Activated naive CD4-positive, alpha-beta T cell treated with anti-CD3 and anti-CD28 coated beads, Interleukin-2, amount 50 U/mL, for 72 hours (primary cell): Measurements from ENCODE around the gene TUNAR. TPM values are rescaled to one million over a fixed set of nuclear protein-coding genes. Genes with fewer than 3 reads are reported as not detected.

Source experiments
- ATAC-seq, 2 donors: fragments of 150-1000 bp; cut with Tn5 transposase; 2 replicates each; pipeline ENCODE4 v1.10.0; 2021; ENCODE audit warnings: mild to moderate bottlenecking in 2 of 2, moderate library complexity in 2 of 2
- DNase-seq, 2 donors: peaks; one replicate each; pipeline ENCODE4 v3.0.0; 2021 to 2022; ENCODE audit warnings: low spot score in 2 of 2
- H3K27ac Mint-ChIP-seq, 2 donors: one replicate each; pipeline ENCODE4 v1.8.0; 2022; ENCODE audit warnings: mild to moderate bottlenecking in 2 of 2, mixed read lengths in 2 of 2
- H3K36me3 Mint-ChIP-seq, 2 donors: one replicate each; pipeline ENCODE4 v1.8.0; 2022; ENCODE audit warnings: mixed read lengths in 2 of 2
- H3K9me3 Mint-ChIP-seq, 2 donors: one replicate each; pipeline ENCODE4 v1.8.0; 2022; ENCODE audit warnings: mixed read lengths in 2 of 2
- total RNA-seq, 2 donors: library from RNA; stranded (reverse); gene quantifications; one replicate each; pipeline ENCODE4 v1.2.3, GENCODE V29; 2022

TUNAR gene
- total RNA-seq, 2 donors from 2014 or later: not detected

DNA sequence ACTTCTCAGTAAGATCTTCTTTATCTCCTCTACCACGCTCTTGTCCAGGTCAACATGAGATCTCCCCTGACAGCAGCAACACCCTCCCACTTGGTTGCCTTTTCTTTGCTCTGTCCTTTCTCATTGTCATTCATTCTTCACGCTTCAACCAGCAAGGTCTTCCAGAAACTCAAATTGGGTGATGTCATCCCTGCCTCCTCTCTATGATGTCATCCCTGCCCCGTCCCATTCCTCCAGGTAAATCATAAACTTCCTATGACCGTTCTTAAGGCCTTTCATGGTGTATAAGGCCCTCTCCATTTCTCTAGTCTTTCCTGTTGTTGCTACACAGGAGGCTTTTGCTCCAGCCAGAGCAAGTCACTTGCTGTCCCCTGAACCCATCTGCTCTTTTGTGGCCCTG is 17.7 kb upstream of the TUNAR start:
- H3K36me3 Mint-ChIP-seq: no peaks in the 10 kb centered on the region
- ATAC-seq (no peak), DNase-seq (no peak)
- no peaks in the 10 kb centered on the region for H3K9me3 Mint-ChIP-seq
- H3K27ac Mint-ChIP-seq: no peak overlapping the region

DNA sequence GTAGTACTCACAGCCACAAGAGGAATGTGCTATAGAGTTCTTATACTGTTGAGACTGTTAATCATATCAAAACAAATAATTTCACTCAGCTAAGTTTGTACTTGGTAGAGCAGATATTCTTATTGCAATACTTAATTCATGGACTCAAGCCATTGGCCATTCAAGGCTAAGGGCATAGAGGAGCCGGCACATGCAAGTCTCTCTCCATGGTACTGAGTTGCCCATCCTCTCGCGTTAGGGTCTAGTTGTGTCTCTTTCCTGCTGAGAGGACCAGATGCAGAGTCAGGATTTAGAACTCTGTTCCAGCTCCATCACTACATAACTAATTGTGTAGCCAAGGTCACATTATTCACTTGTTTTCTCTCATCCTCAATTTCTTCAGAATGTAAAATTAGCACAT is 14.4 kb upstream of the TUNAR start:
- Mint-ChIP-seq H3K27ac (no peak overlapping the region), H3K36me3 (no peaks in the 10 kb centered on the region), H3K9me3 (no peaks in the 10 kb centered on the region)
- DNase-seq (no peak), ATAC-seq (no peak)

DNA sequence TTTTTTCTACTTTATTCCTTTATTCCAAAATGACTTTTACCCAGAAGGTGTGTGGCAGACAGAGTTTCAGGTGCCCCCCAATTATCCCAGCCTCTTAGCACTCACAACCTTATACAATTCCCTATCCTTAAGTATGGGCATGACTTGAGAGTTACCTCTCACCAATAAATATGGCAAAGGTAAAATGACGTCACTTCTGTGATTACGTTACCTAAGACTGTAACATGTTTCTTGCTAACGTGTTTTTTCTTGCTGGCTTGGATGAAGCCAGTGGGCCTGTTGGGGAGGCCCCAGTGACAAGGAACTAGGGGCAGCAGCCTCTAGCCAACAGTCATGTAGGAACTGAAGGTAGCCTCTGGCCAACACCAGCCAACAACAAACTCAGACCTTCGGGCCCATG is 13.3 kb upstream of the TUNAR start:
- Mint-ChIP-seq H3K9me3 (no peaks in the 10 kb centered on the region), H3K27ac (no peak overlapping the region), H3K36me3 (no peaks in the 10 kb centered on the region)
- ATAC-seq (no peak), DNase-seq (no peak)

DNA sequence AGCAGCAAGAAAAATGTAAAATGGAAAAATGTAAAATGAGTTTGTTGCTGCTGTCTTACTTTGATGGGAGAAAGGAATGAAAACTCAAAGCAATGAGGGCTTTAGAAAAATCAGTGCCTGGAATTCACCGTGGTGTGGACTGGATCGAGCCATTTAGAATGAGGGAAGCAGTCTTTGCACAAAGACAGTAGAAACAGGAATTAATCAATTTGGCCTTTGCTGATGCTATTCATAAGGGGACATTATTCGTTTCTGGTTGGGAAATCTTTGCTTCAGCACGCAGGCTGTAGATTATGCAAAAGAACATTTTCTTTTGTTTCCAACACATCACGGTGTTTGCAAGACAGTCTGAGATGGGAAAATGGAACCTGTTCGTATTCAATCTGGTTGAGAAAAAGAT is 6.9 kb upstream of the TUNAR start:
- no peak for DNase-seq
- Mint-ChIP-seq H3K9me3 (no peaks in the 10 kb centered on the region), H3K36me3 (no peaks in the 10 kb centered on the region), H3K27ac (no peak overlapping the region)
- ATAC-seq: no peak

DNA sequence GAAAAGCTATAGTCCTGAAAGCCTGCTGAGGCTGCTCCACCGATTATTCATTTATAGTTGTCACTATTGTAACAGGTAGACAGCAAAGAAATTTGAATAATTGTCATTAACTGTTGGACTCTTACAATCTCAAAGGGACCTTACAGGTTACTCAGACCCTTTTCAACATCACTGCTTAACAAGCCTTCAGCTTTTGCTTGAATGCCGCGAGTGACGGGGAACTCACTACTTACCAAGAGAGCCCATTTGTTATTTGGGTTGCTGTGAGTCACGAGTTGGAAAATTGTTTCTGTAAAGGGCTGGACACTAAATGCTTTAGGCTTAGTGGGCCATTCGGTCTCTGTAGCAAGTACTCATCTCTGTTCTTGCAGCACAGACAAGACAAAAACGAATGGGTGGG is 5.9 kb upstream of the TUNAR start:
- ATAC-seq (no peak), DNase-seq (no peak)
- Mint-ChIP-seq H3K36me3 (no peaks in the 10 kb centered on the region), H3K9me3 (no peaks in the 10 kb centered on the region), H3K27ac (no peak overlapping the region)

DNA sequence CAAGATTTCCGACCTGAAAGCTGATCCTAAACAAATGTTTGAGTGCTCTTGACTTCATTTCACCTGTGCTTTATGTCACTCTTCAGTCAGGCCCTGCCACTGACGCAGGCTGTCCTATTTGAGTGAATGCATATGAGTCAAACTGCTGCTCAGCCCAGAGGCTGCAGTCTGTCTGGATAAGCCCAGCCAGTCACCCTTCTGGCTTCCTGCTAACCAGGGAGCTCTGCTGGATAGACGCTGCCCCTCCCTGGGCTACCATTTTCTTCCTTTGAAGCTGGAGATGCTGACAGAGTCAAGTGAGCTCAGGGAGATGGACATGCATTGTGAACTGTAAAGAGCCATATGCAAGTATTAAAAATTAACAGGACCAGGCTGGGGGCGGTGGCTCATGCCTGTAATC is 5.1 kb upstream of the TUNAR start:
- no peak overlapping the region for H3K27ac Mint-ChIP-seq
- ATAC-seq (no peak), DNase-seq (no peak)
- no peaks in the 10 kb centered on the region for H3K9me3 Mint-ChIP-seq
- H3K36me3 Mint-ChIP-seq: no peaks in the 10 kb centered on the region

DNA sequence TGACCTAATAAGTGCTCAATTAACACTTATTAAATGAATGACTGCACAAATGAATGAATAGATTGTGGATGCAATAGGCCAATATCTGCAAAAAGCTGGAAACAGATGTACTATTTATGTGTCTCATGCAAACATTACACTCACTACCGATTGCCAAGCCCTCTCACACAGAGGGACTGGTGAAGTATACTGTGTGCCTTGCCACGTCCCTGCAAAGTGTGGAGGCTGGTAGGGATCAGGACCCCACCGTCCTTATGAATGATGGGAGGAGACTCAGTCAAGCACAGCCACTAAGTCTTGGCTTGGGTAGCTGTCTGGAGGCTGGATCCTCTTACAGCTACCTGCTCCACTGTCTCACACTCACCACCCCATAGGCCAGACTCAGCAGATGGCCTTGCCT is 3.9 kb upstream of the TUNAR start:
- Mint-ChIP-seq H3K27ac (no peak overlapping the region), H3K9me3 (no peaks in the 10 kb centered on the region), H3K36me3 (peaks cover 0 to 6% of the 10 kb centered on the region in 2 donors)
- DNase-seq (no peak), ATAC-seq (no peak)

DNA sequence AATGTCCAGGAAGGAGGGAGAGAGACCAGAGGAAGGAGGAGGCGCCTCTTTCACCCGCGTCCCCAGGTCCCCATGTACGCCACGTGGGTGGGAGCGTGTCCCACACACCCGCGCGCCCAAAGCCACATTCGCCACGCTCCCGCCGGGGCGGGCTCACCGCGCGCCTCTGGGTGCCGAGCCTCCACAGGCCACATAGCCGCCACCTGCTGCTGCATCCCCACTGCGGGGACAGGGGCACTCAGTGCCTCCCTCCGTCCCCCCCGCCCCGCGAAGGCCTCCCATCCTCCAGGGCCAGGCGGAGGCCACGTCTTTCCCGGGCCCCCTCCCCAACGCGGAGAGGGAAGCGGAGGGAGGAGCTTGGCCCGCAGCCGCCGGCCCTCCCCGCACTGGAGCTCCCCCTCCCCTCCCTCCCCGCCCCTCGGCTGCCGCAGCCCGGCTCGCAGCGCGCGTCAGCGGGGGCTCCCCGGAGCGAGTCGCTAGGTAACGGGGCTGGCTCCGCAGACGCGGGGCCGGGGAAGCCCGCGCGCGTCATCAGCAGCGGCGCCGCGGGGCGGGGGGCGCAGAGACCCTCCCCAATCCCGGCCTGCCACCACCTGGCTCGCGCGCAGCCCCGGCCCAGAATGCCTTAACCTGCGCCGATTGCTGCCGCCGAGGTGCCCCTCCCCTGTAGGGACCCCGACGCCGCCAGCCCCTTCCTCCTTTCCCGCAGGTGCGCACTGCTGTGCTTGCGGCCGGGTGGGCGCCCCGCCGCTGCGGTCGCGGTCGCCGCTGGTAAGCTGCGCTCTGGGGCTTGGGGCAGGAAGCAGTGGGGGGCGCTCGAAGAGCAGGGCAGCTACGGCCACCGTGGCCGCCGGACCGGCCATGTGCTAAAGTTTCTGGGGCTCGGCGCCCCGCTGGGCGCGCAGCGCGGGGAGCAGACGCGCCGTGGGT is 536 bp upstream of the TUNAR start:
- Mint-ChIP-seq H3K9me3 (no peaks in the 10 kb centered on the region), H3K36me3 (peaks cover 0 to 7% of the 10 kb centered on the region in 2 donors), H3K27ac (no peak overlapping the region)
- ATAC-seq (peak in 1 of 2 donors; percentile 16), DNase-seq (no peak)

DNA sequence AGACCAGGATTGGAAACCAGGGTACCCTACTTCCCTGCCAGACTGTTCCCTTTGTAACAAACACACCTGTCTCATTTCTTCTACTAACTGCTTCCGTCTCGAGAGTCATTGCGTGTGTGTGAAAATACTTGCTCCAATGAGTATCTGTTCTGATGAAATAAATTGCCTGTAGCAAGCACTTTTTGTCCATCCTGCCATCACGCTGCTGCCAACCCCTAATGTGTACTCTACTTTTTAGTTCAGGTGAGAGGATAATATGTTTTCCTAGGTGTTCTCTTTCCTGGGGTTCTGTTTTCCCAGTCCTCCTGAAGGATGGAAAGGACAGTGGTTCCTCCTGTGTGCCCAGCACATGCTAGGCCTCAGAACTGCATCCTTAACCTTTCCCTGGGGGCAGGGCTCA is 1.0 kb downstream of the TUNAR start:
- no peak overlapping the region for H3K27ac Mint-ChIP-seq
- ATAC-seq: no peak
- no peak for DNase-seq
- H3K9me3 Mint-ChIP-seq: no peaks in the 10 kb centered on the region
- peaks cover 0 to 7% of the 10 kb centered on the region in 2 donors for H3K36me3 Mint-ChIP-seq

DNA sequence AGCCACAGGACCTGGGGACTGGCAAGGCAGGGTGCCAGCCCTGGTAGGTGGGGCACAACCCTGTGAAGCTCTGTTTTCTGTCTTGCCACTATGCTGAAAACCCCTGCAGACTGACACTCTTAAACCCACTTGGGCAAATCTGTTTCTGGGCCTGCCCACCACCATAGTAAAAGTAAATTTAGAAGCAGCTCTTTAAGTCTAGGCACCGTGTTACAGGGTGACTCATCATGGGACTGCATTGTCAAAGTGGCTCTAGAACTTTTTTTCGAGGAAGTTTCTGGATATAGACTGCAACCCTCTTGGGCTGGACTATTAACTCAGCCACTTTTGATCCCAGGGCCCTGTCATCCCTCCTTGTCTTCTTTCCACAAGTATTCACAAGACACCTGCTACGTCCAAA is 7.7 kb downstream of the TUNAR start:
- Mint-ChIP-seq H3K9me3 (no peaks in the 10 kb centered on the region), H3K27ac (peak overlapping the region in 1 of 2 donors; percentile 81), H3K36me3 (no peaks in the 10 kb centered on the region)
- DNase-seq (no peak), ATAC-seq (no peak)

DNA sequence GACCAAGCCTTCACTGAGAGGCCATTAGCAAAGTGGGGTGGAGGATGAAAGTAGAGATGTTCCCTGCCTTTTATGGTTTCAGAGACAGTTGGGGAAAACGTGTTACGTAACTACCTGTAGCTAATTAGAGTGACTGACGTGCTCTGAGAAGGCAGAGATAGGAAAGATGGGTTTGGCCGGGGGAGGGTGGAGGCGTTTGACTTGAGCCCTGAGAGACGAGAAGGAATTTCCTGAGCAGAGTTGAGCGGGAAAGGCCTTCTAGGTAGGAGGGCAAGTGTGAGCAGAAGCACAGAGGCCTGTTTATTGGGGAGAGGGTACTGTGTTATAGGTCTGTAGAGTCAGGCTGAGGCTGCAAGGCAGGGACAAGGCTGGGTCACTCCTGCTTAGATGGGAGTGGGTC is 8.6 kb downstream of the TUNAR start:
- Mint-ChIP-seq H3K27ac (no peak overlapping the region), H3K9me3 (no peaks in the 10 kb centered on the region), H3K36me3 (no peaks in the 10 kb centered on the region)
- ATAC-seq (no peak), DNase-seq (no peak)

DNA sequence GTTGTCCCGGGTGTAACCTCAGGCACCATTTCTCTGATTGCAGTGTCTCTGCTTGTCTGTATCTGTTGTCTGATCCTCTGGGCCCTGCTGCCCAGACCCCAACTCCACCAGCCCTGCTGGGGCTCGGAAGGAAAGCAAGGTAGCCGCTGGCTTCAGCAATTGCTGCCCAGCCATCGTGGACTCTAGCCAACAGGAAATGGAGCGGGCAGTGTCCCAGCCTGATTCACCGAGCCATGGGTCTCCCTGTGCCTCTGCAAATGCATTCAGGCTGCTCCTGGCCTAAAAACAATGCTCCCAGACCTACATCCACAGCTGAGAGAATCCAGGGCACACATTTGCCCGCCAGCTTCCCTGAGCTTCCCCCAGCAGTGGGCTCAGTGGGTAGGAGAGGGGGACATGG is 9.2 kb downstream of the TUNAR start:
- Mint-ChIP-seq H3K36me3 (no peaks in the 10 kb centered on the region), H3K9me3 (no peaks in the 10 kb centered on the region), H3K27ac (peak overlapping the region in 1 of 2 donors; percentile 36)
- DNase-seq (no peak), ATAC-seq (no peak)

DNA sequence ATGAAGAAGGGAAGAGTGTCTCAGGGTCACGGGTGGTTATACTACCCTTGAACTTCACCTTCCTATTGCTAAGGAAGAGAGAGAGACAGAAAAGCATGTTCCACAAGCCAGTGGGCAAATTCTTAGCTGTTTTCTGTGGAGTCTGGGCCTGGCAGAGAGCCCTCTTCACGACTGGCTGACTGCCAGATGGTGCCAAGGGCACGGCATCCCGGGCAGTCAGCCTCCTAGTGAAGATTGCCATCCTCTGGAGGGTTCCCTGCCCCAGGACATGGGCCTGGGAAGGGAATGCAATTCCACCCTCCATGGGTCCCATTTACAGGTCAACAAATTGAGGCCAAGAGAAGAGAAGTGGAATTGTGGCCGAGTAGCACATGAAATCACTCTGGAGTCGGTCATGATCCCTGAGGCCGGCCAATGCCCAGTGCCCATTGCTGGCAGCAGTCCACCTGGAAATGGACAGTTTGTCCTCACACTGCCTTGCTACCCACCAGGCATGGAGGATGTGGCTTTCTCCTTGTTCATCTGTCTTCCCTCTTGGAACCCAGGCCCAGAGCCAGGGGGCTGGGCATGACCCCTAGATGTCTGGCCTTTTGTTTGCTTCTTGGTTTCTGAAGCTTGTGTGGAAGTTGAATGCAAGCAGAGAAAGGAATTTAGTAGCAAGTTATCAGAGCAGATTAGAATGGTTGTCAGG is 9.9 kb downstream of the TUNAR start:
- Mint-ChIP-seq H3K9me3 (no peaks in the 10 kb centered on the region), H3K27ac (peak overlapping the region in 1 of 2 donors; percentile 36), H3K36me3 (no peaks in the 10 kb centered on the region)
- ATAC-seq: no peak
- no peak for DNase-seq

DNA sequence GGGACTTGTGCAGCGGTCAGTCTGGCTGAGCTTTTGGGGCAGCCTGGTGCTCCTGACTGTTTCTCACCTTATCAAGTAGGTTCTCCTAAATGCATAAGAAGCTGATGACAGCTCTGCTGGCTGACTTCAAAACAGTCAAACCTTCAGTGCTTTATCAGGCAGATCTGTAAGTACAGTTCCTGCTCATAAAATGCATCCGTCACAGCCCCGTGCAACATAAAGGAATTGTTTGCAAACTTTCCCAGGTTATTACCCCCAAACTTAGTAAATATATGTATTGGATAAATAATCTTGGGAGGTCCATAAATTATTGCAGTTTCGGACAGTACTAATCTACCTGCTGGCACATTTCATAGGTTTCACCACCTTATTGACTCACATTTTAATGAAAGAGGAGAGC is 10.7 kb downstream of the TUNAR start:
- ATAC-seq: no peak
- Mint-ChIP-seq H3K9me3 (no peaks in the 10 kb centered on the region), H3K27ac (no peak overlapping the region), H3K36me3 (no peaks in the 10 kb centered on the region)
- DNase-seq: no peak

DNA sequence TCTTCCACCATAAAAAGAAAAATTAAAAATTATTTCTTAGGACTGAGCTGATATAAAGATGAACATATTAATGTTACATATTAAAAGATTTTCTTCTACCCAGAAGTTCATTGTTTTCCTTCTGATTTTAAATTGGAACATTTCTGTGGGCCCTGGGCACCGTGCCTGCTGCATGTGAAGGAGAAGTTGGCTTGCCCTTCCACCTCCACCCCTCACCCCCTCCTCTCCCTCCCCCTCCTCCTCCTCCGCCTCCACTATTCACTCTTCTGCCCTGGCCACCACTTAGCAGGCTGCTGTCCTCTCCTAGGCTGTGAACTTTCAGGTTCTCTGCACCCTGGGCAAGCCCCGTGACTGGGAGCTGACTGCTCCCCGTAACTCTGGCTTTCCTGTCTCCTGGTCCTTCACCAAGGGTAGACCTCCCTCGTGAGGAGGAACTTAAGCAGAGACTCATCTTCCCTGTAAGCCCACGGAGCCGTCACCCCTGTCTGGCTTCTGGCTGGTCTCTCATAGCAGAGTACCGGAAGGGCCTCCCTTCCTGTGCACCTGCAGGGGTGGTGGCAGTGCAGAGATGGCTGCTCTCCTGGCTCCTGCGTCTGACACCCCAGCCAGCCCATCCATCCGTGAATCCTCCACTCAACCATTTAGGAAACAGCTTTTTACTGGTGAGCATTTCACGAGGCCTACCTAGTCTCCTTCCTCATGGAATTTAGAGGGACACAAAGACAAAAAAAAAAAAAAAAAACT is 12.8 kb downstream of the TUNAR start:
- DNase-seq: no peak
- no peak for ATAC-seq
- Mint-ChIP-seq H3K9me3 (no peaks in the 10 kb centered on the region), H3K27ac (no peak overlapping the region), H3K36me3 (no peaks in the 10 kb centered on the region)

DNA sequence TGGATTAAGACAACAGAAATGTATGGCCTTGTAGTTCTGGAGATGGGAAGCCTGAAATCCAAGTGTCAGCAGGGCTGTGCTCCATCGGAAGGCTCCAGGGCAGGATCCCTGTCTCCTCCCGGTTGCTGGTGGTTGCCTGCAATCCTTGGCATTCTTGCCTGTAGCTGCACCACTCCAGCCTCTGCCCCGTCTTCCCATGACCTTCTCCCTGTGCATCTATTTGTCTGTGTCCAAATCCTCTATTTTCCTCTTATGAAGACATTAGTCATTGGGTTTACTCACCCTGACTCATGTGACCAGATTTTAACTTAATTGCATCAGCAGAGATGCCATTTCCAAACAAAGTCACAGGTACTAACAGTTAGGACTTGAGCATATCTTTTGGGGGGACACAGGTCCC is 15.1 kb downstream of the TUNAR start:
- DNase-seq (no peak), ATAC-seq (no peak)
- no peaks in the 10 kb centered on the region for H3K36me3 Mint-ChIP-seq
- H3K9me3 Mint-ChIP-seq: no peaks in the 10 kb centered on the region
- H3K27ac Mint-ChIP-seq: no peak overlapping the region

DNA sequence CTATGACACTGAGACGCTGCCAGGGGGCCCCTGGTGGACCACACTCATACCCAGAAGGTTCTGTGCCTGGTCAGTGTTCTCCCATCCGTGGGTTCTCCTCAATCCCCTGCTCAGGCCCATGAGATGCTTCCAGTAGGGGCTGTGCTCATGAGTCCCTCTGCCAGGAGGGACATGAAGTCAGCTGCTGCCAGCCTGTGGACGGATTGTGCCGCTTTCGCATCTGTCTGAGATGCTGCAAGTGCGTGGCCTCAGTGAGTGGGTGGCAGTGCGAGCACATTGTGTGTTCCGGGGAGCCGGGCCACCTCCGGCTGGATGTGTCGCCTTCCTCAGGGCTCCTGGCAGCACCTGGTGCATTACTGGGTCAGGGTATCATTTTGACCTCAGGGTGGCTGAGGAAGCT is 15.5 kb downstream of the TUNAR start:
- Mint-ChIP-seq H3K36me3 (no peaks in the 10 kb centered on the region), H3K9me3 (no peaks in the 10 kb centered on the region), H3K27ac (no peak overlapping the region)
- DNase-seq (no peak), ATAC-seq (no peak)
